GM19328 (cell line): ENCODE measurements around the gene SPIRE2.
"Not testable (repeated sequence)": the region's sequence is repeated elsewhere in the genome, so short reads cannot be mapped to it uniquely, and the experiment has no call there.

Experiments
- ATAC-seq: cut with Tn5 transposase; IDR thresholded peaks from one replicate; pipeline ENCODE4 v1.9.1; 2021; ENCODE audit warnings: mild to moderate bottlenecking, moderate library complexity; ENCODE audit not compliant: unreplicated experiment

Gene SPIRE2

GRCh38 chr16:89834813-89835363 is 6.6 kb downstream of the SPIRE2 start:
- ATAC-seq = not testable (repeated sequence)

GRCh38 chr16:89836484-89836883 is 8.2 kb downstream of the SPIRE2 start:
- not testable (repeated sequence) for ATAC-seq

- no peak for ATAC-seq
Measured at GRCh38 chr16:89837014-89837546, 8.8 kb downstream of the SPIRE2 start.

- no peak for ATAC-seq
Measured at GRCh38 chr16:89841275-89841674, 13.0 kb downstream of the SPIRE2 start.

- ATAC-seq = no peak
Measured at GRCh38 chr16:89842471-89843408, 14.5 kb downstream of the SPIRE2 start.

- ATAC-seq = no peak
Measured at GRCh38 chr16:89843409-89844350, 15.4 kb downstream of the SPIRE2 start.

GRCh38 chr16:89844739-89845339 is 16.6 kb downstream of the SPIRE2 start:
- no peak for ATAC-seq

- no peak for ATAC-seq
Measured at GRCh38 chr16:89845417-89845816, 17.1 kb downstream of the SPIRE2 start.

- no peak for ATAC-seq
Measured at GRCh38 chr16:89847051-89847939, 19.0 kb downstream of the SPIRE2 start.

- ATAC-seq = no peak
Measured at GRCh38 chr16:89847940-89848297, 19.6 kb downstream of the SPIRE2 start.

GRCh38 chr16:89848974-89849373 is 20.7 kb downstream of the SPIRE2 start:
- ATAC-seq = no peak

GRCh38 chr16:89853306-89853993 is 25.2 kb downstream of the SPIRE2 start:
- ATAC-seq = no peak

- no peak for ATAC-seq
Measured at GRCh38 chr16:89855301-89855945, 27.1 kb downstream of the SPIRE2 start.

- ATAC-seq = no peak
Measured at GRCh38 chr16:89855986-89856385, 27.7 kb downstream of the SPIRE2 start.

- no peak for ATAC-seq
Measured at GRCh38 chr16:89858973-89859614, 30.8 kb downstream of the SPIRE2 start.

GRCh38 chr16:89859615-89860007 is 31.3 kb downstream of the SPIRE2 start:
- ATAC-seq = no peak

GRCh38 chr16:89860747-89861304 is 32.6 kb downstream of the SPIRE2 start:
- no peak for ATAC-seq

GRCh38 chr16:89861648-89862047 is 33.4 kb downstream of the SPIRE2 start:
- ATAC-seq = no peak
